ENCODE measurements around the gene PLXDC1.

PLXDC1 gene

GRCh38 chr17:39104046-39104445 lies 47.4 kb downstream of the PLXDC1 start:
- no peak for DNase-seq (ENCODE audit: low read depth)
- TF ChIP-seq, protein P1, sequence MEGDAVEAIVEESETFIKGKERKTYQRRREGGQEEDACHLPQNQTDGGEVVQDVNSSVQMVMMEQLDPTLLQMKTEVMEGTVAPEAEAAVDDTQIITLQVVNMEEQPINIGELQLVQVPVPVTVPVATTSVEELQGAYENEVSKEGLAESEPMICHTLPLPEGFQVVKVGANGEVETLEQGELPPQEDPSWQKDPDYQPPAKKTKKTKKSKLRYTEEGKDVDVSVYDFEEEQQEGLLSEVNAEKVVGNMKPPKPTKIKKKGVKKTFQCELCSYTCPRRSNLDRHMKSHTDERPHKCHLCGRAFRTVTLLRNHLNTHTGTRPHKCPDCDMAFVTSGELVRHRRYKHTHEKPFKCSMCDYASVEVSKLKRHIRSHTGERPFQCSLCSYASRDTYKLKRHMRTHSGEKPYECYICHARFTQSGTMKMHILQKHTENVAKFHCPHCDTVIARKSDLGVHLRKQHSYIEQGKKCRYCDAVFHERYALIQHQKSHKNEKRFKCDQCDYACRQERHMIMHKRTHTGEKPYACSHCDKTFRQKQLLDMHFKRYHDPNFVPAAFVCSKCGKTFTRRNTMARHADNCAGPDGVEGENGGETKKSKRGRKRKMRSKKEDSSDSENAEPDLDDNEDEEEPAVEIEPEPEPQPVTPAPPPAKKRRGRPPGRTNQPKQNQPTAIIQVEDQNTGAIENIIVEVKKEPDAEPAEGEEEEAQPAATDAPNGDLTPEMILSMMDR (IDR thresholded peaks at IDR 0.05; ENCODE audit: control insufficient read depth, insufficient read depth, low read depth, low read length, missing control alignments), result no peak
- no peak overlapping the region for H3K4me3 ChIP-seq (ENCODE audit: control insufficient read depth, low read depth, low read length)

DNA sequence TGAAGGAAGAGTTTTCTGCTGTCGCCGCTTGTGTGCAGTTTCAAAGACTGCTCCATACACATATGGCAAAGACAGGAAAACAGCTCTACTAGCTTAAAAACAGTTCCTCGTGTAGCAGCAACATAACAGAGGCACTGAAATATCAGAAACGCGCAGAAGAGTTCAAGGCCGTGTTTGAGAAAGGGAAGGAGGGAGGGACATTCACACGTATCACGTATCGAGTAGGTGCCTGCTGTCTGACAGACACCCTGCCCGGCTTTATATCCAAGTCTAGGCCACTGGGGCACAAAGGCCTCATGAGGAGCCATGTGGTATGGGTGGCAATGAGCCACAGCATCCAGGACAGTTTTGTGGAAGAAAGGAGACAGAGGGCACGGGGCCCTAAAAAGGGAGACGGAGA lies 50.3 kb downstream of the PLXDC1 start:
- TF ChIP-seq, protein P1 (IDR thresholded peaks at IDR 0.05; ENCODE audit: control insufficient read depth, insufficient read depth, low read depth, low read length, missing control alignments), result no peak
- DNase-seq (ENCODE audit: low read depth), result no peak
- H3K4me3 ChIP-seq (ENCODE audit: control insufficient read depth, low read depth, low read length), result no peak overlapping the region

GRCh38 chr17:39100530-39100929 lies 50.9 kb downstream of the PLXDC1 start:
- DNase-seq (ENCODE audit: low read depth), result no peak
- H3K4me3 ChIP-seq (ENCODE audit: control insufficient read depth, low read depth, low read length), result no peak overlapping the region
- TF ChIP-seq, protein P1 (IDR thresholded peaks at IDR 0.05; ENCODE audit: control insufficient read depth, insufficient read depth, low read depth, low read length, missing control alignments), result no peak

DNA sequence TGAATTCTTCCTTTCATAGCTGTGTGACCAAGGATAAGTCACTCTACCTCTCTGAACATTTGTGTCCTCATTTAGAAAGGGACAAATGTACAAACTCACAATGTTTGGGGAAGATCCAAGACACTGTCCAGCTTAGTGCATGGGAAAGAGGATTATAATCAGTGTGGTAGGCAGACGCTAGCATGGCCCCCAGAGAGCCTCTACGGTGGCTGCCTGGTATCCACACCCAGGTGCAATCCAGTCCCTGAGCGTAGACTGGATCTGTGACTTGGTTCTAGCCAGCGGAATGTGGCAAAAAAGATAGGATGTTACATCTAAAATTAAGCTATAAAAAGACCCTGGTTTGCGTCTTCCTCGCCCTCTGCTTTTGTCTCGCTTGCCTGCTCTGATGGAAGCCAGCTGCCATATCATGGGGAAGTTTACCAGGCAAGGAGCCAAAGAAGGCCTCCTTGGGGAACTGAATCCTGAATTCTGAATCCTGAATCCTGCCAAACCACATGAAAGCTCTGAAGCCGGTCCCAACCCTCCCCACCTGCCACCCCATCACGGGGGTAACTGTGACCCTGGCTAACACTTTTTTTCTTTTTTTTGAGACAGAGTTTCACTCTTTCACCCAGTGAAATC lies 51.7 kb downstream of the PLXDC1 start:
- H3K4me3 ChIP-seq (ENCODE audit: control insufficient read depth, low read depth, low read length), result no peak overlapping the region
- no peak for DNase-seq (ENCODE audit: low read depth)
- TF ChIP-seq, protein P1 (IDR thresholded peaks at IDR 0.05; ENCODE audit: control insufficient read depth, insufficient read depth, low read depth, low read length, missing control alignments), result no peak

- TF ChIP-seq, protein P1 (IDR thresholded peaks at IDR 0.05; ENCODE audit: control insufficient read depth, insufficient read depth, low read depth, low read length, missing control alignments), result no peak
- DNase-seq (ENCODE audit: low read depth), result no peak
- H3K4me3 ChIP-seq (ENCODE audit: control insufficient read depth, low read depth, low read length), result no peak overlapping the region
These were observed 52.8 kb downstream of the PLXDC1 start for GRCh38 chr17:39098588-39098987.

- TF ChIP-seq, protein P1 (IDR thresholded peaks at IDR 0.05; ENCODE audit: control insufficient read depth, insufficient read depth, low read depth, low read length, missing control alignments), result no peak
- DNase-seq (ENCODE audit: low read depth), result no peak
- H3K4me3 ChIP-seq (ENCODE audit: control insufficient read depth, low read depth, low read length), result no peak overlapping the region
These were observed 53.9 kb downstream of the PLXDC1 start for GRCh38 chr17:39097537-39097936.

GRCh38 chr17:39097150-39097519 lies 54.3 kb downstream of the PLXDC1 start:
- TF ChIP-seq, protein P1 (IDR thresholded peaks at IDR 0.05; ENCODE audit: control insufficient read depth, insufficient read depth, low read depth, low read length, missing control alignments), result no peak
- DNase-seq (ENCODE audit: low read depth), result no peak
- H3K4me3 ChIP-seq (ENCODE audit: control insufficient read depth, low read depth, low read length), result no peak overlapping the region
